Keratinocyte (primary cell): ENCODE results near the gene LEKR1. TPM values are rescaled to one million over a fixed set of nuclear protein-coding genes. Genes with fewer than 3 reads are reported as not detected.

ENCODE experiments used
- DNase-seq: peaks from one replicate; pipeline ENCODE4 v3.0.0-alpha.2; 2011; ENCODE audit warnings: low read depth, missing footprints, low spot score
- FAIRE-seq: peaks from 2 replicates; lab custom pipeline; 2011; peaks lifted over from hg19 to GRCh38; lab: Jason Lieb, UNC
- H2AFZ ChIP-seq: 2 replicates; pipeline ENCODE4 v1.6.0; 2012; ENCODE audit warnings: low read length, control low read depth, inconsistent platforms; ENCODE audit not compliant: control insufficient read depth
- H3K27ac ChIP-seq: 2 replicates; pipeline ENCODE4 v1.5.1; 2011; ENCODE audit warnings: low read length; ENCODE audit not compliant: control insufficient read depth, insufficient read depth
- H3K27me3 ChIP-seq: 3 replicates; pipeline ENCODE4 v1.6.0; 2011; ENCODE audit warnings: low read length; ENCODE audit not compliant: control insufficient read depth, insufficient read depth; ENCODE audit errors: extremely low read depth
- H3K36me3 ChIP-seq, 2 experiments: 2 replicates in 1 of 2; 3 replicates in 1 of 2; pipeline ENCODE4 v1.5.1; 2011; ENCODE audit warnings: low read length in 2 of 2, mild to moderate bottlenecking in 1 of 2; ENCODE audit not compliant: control insufficient read depth in 2 of 2, insufficient read depth in 2 of 2; ENCODE audit errors: extremely low read depth in 1 of 2
- H3K4me1 ChIP-seq: 3 replicates; pipeline ENCODE4 v1.5.1; 2011; ENCODE audit warnings: low read length; ENCODE audit not compliant: control insufficient read depth, insufficient read depth; ENCODE audit errors: extremely low read depth
- H3K4me2 ChIP-seq: 3 replicates; pipeline ENCODE4 v1.6.0; 2011; ENCODE audit warnings: low read depth, low read length; ENCODE audit not compliant: control insufficient read depth, insufficient read depth; ENCODE audit errors: extremely low read depth
- H3K4me3 ChIP-seq, 3 experiments: fragments of 200-600 bp in 1 of 3; sonication (generic) in 1 of 3; 2 replicates in 2 of 3; 3 replicates in 1 of 3; pipeline ENCODE4 v1.5.1; 2011 to 2016; ENCODE audit warnings: low read length in 3 of 3, mild to moderate bottlenecking in 3 of 3, control low read depth in 2 of 3, inconsistent platforms in 1 of 3, low read depth in 1 of 3, mixed read lengths in 1 of 3, mixed run types in 1 of 3, moderate library complexity in 1 of 3; ENCODE audit not compliant: control insufficient read depth in 2 of 3, insufficient read depth in 2 of 3; ENCODE audit errors: extremely low read depth in 1 of 3
- H3K79me2 ChIP-seq: 2 replicates; pipeline ENCODE4 v1.6.0; 2012; ENCODE audit warnings: low read length; ENCODE audit not compliant: control insufficient read depth, insufficient read depth
- H3K9ac ChIP-seq: 3 replicates; pipeline ENCODE4 v1.6.0; 2011; ENCODE audit warnings: low read length; ENCODE audit not compliant: control insufficient read depth, insufficient read depth; ENCODE audit errors: extremely low read depth
- H3K9me1 ChIP-seq: 3 replicates; pipeline ENCODE4 v1.6.0; 2011; ENCODE audit warnings: low read length; ENCODE audit not compliant: control insufficient read depth, insufficient read depth; ENCODE audit errors: extremely low read depth
- H3K9me3 ChIP-seq: 2 replicates; pipeline ENCODE4 v1.5.1; 2012; ENCODE audit warnings: low read depth, low read length; ENCODE audit not compliant: control insufficient read depth
- H4K20me1 ChIP-seq: 3 replicates; pipeline ENCODE4 v1.6.0; 2011; ENCODE audit warnings: low read length; ENCODE audit not compliant: control insufficient read depth, insufficient read depth; ENCODE audit errors: extremely low read depth
- CTCF ChIP-seq, 3 experiments: IDR thresholded peaks in 1 of 3; conservative IDR thresholded peaks in 1 of 3; optimal IDR thresholded peaks in 1 of 3; 2 replicates in 2 of 3; 3 replicates in 1 of 3; pipeline versions ENCODE3 to v1.5.1; 2011; ENCODE audit warnings: low read length in 3 of 3, mild to moderate bottlenecking in 3 of 3, moderate library complexity in 2 of 3, control low read depth in 1 of 3, inconsistent platforms in 1 of 3; ENCODE audit not compliant: insufficient read depth in 2 of 3; ENCODE audit errors: extremely low read depth in 1 of 3
- EZH2 ChIP-seq: IDR thresholded peaks from one replicate; pipeline ENCODE4 v1.6.1; 2012; ENCODE audit warnings: inconsistent platforms, mild to moderate bottlenecking, low read length, moderate library complexity
- dilution Hi-C: fragments of 300-500 bp; cut with MboI; formaldehyde crosslinking; loops from one replicate; pipeline ENCODE4 v1.7.0; 2020; ENCODE audit warnings: low sequenced_read_pairs; ENCODE audit not compliant: extremely low pct_ligation_motif_present
- polyA plus RNA-seq, 5 experiments: library from polyadenylated mRNA; depleted of rRNA in 3 of 5; stranded (reverse) in 3 of 5; stranded (forward) in 1 of 5; unstranded in 1 of 5; fragments of >200 nt; gene quantifications; 1 replicate in 1 of 5; 2 replicates in 3 of 5; 3 replicates in 1 of 5; pipeline versions ENCODE4 v1.2.1 to v1.2.3, GENCODE V29; 2011 to 2012; ENCODE audit warnings: missing spikeins in 2 of 5, low read depth in 1 of 5, low replicate concordance in 1 of 5

The LEKR1 gene
- polyA plus RNA-seq, 1 donor (not counting 4 experiments of a cell fraction or from before 2014, with no cell fraction given), result 0.63 TPM

- H3K9me3 ChIP-seq, result no peaks in the 10 kb centered on the region
- no peaks in the 10 kb centered on the region for H3K27me3 ChIP-seq
- H3K27ac ChIP-seq, result no peak overlapping the region
- H3K36me3 ChIP-seq, result no peaks in the 10 kb centered on the region
- no peak for TF ChIP-seq EZH2
- TF ChIP-seq CTCF (optimal IDR thresholded peaks at IDR 0.05 in 1 of 3, IDR thresholded peaks at IDR 0.05 in 1 of 3, conservative IDR thresholded peaks at IDR 0.05 in 1 of 3; ENCODE audit: extremely low read depth in 1 of 3, insufficient read depth in 2 of 3, low read length in 3 of 3), result no peak
- no peaks in the 10 kb centered on the region for H4K20me1 ChIP-seq
- dilution Hi-C loops, result no loop called here
- H3K9me1 ChIP-seq, result no peaks in the 10 kb centered on the region
- H3K4me2 ChIP-seq, result no peak overlapping the region
- H3K4me1 ChIP-seq, result no peaks in the 10 kb centered on the region
- H3K9ac ChIP-seq, result no peak overlapping the region
- FAIRE-seq, result peak; percentile 29
- no peaks in the 10 kb centered on the region for H3K79me2 ChIP-seq
- H3K4me3 ChIP-seq, result no peak overlapping the region
- DNase-seq, result no peak
- peak overlapping the region; percentile 8 for H2AFZ ChIP-seq
These were observed 219.2 kb downstream of the LEKR1 start for GRCh38 chr3:157045238-157045850.

GRCh38 chr3:157046520-157046919 is 220.4 kb downstream of the LEKR1 start:
- no peaks in the 10 kb centered on the region for H3K36me3 ChIP-seq
- DNase-seq, result no peak
- TF ChIP-seq CTCF (optimal IDR thresholded peaks at IDR 0.05 in 1 of 3, IDR thresholded peaks at IDR 0.05 in 1 of 3, conservative IDR thresholded peaks at IDR 0.05 in 1 of 3; ENCODE audit: extremely low read depth in 1 of 3, insufficient read depth in 2 of 3, low read length in 3 of 3) (no peak), EZH2 (no peak)
- no peaks in the 10 kb centered on the region for H3K9me1 ChIP-seq
- FAIRE-seq, result no peak
- no peaks in the 10 kb centered on the region for H3K4me1 ChIP-seq
- no peak overlapping the region for H3K9ac ChIP-seq
- dilution Hi-C loops, result no loop called here
- no peaks in the 10 kb centered on the region for H3K27me3 ChIP-seq
- no peak overlapping the region for H3K4me3 ChIP-seq
- H3K79me2 ChIP-seq, result no peaks in the 10 kb centered on the region
- no peak overlapping the region for H3K27ac ChIP-seq
- H3K9me3 ChIP-seq, result no peaks in the 10 kb centered on the region
- H2AFZ ChIP-seq, result no peak overlapping the region
- H4K20me1 ChIP-seq, result no peaks in the 10 kb centered on the region
- no peak overlapping the region for H3K4me2 ChIP-seq
